Nephron progenitor cell (in vitro differentiated cells): ENCODE data around the gene KCNH3.

Experiments
- DNase-seq: peaks from one replicate; pipeline ENCODE4 v3.0.0; 2021
- H3K27ac Mint-ChIP-seq: 2 replicates; pipeline ENCODE4 v1.8.0; 2021; ENCODE audit warnings: mild to moderate bottlenecking, moderate library complexity, mixed read lengths
- H3K27me3 Mint-ChIP-seq: 2 replicates; pipeline ENCODE4 v1.8.0; 2021; ENCODE audit warnings: mild to moderate bottlenecking, low read depth, mixed read lengths; ENCODE audit not compliant: poor library complexity
- H3K36me3 Mint-ChIP-seq: 2 replicates; pipeline ENCODE4 v1.8.0; 2021; ENCODE audit warnings: low read depth, mixed read lengths
- H3K4me1 Mint-ChIP-seq: 2 replicates; pipeline ENCODE4 v1.8.0; 2021; ENCODE audit warnings: mixed read lengths
- H3K4me3 Mint-ChIP-seq: 2 replicates; pipeline ENCODE4 v1.8.0; 2021; ENCODE audit warnings: mild to moderate bottlenecking, moderate library complexity, mixed read lengths
- H3K9me3 Mint-ChIP-seq: 2 replicates; pipeline ENCODE4 v1.8.0; 2021; ENCODE audit warnings: mild to moderate bottlenecking, moderate library complexity, mixed read lengths
- TF ChIP-seq, protein P1 (sequence below): fragments of 200-600 bp; sonication (generic); IDR thresholded peaks from 2 replicates; pipeline ENCODE4 v1.5.0; 2021; ENCODE audit warnings: antibody characterized with exemption

Gene KCNH3

DNA sequence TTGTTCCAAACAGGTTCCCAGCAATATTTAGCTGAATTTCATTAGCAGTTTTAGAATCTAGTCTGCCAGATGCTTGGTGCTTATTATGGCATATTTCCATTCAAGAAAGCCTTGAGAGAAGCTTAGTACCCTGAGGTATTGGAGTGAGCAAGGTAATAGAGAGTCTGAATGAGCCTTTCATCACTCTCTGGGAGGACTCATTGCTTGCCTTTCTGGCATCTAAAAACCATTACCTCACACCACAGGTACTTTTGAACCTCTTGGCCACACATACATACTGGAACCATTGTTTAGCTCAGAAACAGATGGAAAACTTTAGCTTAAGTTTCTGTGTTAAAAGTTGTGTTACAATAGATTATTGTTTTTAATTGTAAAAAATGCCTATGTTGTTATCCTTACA is 27.4 kb upstream of the KCNH3 start:
- Mint-ChIP-seq H3K9me3 (no peaks in the 10 kb centered on the region), H3K4me3 (no peak overlapping the region), H3K36me3 (peaks cover 15% of the 10 kb centered on the region), H3K27ac (no peak overlapping the region), H3K27me3 (no peaks in the 10 kb centered on the region), H3K4me1 (peaks cover 6% of the 10 kb centered on the region)
- TF ChIP-seq, protein P1, sequence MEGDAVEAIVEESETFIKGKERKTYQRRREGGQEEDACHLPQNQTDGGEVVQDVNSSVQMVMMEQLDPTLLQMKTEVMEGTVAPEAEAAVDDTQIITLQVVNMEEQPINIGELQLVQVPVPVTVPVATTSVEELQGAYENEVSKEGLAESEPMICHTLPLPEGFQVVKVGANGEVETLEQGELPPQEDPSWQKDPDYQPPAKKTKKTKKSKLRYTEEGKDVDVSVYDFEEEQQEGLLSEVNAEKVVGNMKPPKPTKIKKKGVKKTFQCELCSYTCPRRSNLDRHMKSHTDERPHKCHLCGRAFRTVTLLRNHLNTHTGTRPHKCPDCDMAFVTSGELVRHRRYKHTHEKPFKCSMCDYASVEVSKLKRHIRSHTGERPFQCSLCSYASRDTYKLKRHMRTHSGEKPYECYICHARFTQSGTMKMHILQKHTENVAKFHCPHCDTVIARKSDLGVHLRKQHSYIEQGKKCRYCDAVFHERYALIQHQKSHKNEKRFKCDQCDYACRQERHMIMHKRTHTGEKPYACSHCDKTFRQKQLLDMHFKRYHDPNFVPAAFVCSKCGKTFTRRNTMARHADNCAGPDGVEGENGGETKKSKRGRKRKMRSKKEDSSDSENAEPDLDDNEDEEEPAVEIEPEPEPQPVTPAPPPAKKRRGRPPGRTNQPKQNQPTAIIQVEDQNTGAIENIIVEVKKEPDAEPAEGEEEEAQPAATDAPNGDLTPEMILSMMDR = no peak
- DNase-seq = no peak

DNA sequence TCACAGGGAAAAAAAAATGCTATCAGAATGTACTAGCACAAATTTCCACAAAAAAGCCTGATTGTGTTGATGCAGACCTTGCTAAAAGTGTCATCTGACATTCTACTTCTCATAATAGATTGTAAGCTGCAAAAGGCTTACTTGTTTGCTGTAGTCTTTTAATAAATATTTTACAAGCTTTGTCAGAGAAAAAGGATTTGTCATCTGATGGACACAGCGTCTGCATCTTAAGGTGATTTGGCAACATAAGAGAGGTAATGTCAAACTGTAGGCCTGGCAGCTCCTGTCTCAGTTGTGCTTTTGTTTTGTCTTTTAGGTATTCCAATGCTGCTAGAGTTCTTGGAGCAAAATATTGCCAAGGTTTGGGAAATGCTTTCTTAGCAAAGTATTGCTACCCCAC is 26.3 kb upstream of the KCNH3 start:
- Mint-ChIP-seq H3K27ac (no peak overlapping the region), H3K9me3 (no peaks in the 10 kb centered on the region), H3K36me3 (peaks cover 18% of the 10 kb centered on the region), H3K4me1 (peaks cover 6% of the 10 kb centered on the region), H3K27me3 (no peaks in the 10 kb centered on the region), H3K4me3 (no peak overlapping the region)
- TF ChIP-seq, protein P1 = no peak
- DNase-seq = no peak

DNA sequence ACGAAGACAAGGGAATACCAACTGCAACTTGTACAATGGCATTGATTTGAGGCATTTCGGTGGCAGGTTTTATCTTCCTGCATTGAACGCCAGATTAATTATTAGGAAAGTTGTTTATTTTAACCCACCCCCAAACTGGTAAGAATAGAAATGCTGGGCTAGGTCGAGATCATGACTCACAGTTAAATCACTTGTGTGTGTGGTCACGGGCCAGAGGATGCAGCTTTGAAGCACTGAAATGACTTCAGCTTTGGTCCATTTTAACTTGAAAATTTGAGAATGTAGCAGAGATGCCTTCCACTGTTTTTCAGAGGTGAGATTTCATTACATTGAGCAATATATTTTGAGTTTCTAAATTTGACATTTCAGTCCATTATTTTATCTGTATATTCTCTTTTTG is 23.6 kb upstream of the KCNH3 start:
- H3K4me1 Mint-ChIP-seq = peaks cover 6% of the 10 kb centered on the region
- no peak overlapping the region for H3K27ac Mint-ChIP-seq
- no peak for DNase-seq
- H3K4me3 Mint-ChIP-seq = no peak overlapping the region
- TF ChIP-seq, protein P1 = no peak
- no peaks in the 10 kb centered on the region for H3K9me3 Mint-ChIP-seq
- H3K27me3 Mint-ChIP-seq = no peaks in the 10 kb centered on the region
- peaks cover 33% of the 10 kb centered on the region for H3K36me3 Mint-ChIP-seq

DNA sequence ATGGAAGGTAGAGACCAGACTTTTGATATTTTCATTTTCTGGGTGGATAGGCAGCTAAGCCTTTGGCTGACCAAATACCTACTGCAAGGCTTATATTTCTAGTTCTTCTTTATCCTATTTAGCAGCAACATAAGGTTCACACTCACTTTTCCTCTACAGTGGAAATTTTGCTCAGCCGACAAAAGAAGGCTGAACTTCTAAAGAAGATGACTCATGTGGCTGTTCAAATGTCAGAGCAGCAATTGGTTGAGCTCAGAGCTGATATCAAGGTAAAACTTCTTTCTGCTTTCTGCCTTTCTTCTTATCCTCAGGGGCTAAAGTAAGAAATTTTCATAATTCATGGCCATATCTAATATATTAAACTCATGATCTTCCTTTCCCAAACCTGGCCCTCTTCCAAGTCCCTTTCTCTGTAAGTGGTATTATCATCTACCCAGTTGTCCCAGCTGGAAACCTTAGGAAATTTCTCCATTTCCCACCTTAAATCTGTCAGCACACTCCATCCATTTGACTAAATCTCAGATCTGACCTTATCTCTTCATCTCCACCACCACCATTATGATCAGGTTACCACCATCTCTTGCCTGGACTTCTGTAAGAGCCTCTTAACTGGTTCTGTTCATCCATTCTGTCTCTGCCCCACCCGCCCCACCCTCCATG is 19.8 kb upstream of the KCNH3 start:
- Mint-ChIP-seq H3K27me3 (no peaks in the 10 kb centered on the region), H3K4me1 (peaks cover 6% of the 10 kb centered on the region), H3K9me3 (no peaks in the 10 kb centered on the region), H3K27ac (peak overlapping the region; percentile 17), H3K36me3 (peaks cover 51% of the 10 kb centered on the region), H3K4me3 (no peak overlapping the region)
- no peak for DNase-seq
- TF ChIP-seq, protein P1 = no peak

DNA sequence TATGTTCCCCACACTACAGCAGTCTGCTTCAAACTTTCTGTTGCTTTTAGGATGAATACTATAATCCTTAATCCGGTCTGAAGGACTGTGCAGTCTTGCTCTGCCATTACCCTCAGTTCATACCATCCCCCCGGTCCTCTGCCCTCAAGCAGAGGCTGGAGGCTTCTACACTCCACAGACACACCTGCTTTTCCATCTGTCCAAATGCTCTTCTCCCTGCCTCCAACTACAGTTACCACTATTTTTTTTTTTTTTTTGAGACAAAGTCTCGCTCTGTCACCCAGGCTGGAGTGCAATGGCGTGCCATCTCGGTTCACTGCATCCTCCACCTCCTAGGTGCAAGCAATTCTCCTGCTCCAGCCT is 19.3 kb upstream of the KCNH3 start:
- no peaks in the 10 kb centered on the region for H3K9me3 Mint-ChIP-seq
- TF ChIP-seq, protein P1 = no peak

DNA sequence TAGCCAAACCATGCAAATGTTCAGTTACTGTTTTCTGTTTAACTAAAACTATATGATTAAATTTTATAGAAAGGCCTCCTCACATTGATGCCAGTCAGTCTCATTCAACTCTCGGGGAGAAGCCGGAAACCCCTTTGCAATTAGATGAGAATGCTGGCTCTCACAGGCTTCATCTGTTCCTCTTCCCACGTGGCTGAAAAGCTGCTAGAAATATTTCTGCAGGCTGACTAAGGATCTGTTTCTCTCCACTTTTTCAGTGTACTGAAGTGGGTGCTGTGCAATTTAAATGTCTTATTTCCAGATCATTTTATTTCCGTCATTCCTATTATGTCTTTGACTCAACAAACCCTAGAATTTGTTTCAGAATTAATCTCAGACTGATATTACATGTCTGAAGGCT is 17.4 kb upstream of the KCNH3 start:
- TF ChIP-seq, protein P1 = no peak
- H3K27ac Mint-ChIP-seq = peak overlapping the region; percentile 33
- H3K27me3 Mint-ChIP-seq = no peaks in the 10 kb centered on the region
- H3K9me3 Mint-ChIP-seq = no peaks in the 10 kb centered on the region
- no peak overlapping the region for H3K4me3 Mint-ChIP-seq
- H3K4me1 Mint-ChIP-seq = no peaks in the 10 kb centered on the region
- DNase-seq = no peak
- peaks cover 61% of the 10 kb centered on the region for H3K36me3 Mint-ChIP-seq

More for the DNA sequence above, 19.3 kb upstream of the KCNH3 start:
- Mint-ChIP-seq H3K4me3 (no peak overlapping the region), H3K4me1 (peaks cover 6% of the 10 kb centered on the region), H3K27ac (peak overlapping the region; percentile 31), H3K36me3 (peaks cover 53% of the 10 kb centered on the region), H3K27me3 (no peaks in the 10 kb centered on the region)
- no peak for DNase-seq
